ENCODE results near the gene PCIF1.
A peak's percentile ranks its signal among the peaks of the same experiment; 100 is the strongest.
"Not testable (repeated sequence)": the region's sequence is repeated elsewhere in the genome, so short reads cannot be mapped to it uniquely, and the experiment has no call there.

The PCIF1 gene

DNA sequence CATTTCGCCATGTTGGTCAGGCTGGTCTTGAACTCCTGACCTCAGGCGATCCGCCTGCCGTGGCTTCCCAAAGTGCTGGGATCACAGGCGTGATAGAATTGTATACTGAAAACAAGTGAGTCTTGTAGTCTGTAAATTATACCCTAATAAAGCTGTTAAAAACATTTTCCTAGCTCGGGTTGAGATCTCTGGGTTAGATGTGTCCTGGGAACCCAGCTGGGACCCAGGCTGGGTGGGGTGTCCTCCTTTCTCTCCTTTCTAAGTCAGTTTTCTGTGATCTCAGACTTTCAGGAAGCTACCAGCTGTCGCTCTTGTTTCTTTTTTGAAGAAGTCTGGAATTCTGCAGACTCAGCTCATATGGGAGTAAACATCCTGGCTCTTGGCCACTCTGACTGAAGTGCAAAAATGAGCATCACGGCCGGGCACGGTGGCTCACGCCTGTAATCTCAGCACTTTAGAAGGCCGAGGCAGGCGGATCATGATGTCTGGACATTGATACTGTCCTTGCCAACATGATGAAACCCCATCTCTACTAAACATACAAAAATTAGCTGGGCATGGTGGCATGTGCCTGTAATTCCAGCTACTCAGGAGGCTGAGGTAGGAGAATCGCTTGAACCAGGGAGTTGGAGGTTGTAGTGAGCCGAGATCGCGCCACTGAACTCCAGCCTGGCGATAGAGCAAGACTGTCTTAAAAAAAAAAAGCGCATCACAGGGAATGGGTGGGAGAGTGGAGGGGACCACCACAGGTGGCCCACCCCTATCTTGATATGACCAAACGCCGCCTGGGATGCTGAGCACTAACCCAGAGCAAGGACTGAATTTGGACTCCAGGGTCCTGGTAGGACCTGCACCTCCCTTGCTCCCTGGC is 9.9 kb upstream of the PCIF1 start:
- DNase-seq: no peak

DNA sequence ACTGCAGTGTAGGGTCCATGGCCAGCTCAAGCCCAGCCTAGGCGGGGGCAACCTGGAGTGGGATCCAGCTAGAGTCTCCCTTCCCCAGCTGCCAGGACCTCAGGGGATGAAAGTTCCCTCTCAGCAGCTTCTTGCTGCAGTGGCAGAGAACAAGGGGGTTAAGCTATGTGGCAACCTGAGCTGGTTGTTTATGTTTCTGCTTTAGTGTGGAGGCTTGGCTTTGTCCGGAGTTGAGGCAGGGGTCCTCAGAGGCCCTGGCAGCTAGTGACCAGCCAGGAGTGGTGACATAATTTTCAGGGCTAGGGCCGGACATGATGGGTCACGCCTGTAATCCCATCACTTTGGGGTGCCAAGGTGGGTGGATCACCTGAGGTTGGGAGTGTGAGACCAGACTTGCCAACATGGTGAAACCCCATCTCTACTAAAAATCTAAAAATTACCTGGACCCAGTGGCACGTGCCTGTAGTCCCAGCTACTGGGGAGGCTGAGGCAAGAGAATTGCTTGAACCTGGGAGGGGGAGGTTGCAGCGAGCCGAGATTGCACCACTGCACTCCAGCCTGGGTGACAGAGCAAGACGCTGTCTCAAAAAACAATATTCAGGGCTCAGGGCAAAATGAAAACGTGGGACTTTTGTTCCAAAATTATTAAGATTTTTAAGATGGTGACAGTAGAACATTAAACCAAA is 8.5 kb upstream of the PCIF1 start:
- DNase-seq: no peak

DNA sequence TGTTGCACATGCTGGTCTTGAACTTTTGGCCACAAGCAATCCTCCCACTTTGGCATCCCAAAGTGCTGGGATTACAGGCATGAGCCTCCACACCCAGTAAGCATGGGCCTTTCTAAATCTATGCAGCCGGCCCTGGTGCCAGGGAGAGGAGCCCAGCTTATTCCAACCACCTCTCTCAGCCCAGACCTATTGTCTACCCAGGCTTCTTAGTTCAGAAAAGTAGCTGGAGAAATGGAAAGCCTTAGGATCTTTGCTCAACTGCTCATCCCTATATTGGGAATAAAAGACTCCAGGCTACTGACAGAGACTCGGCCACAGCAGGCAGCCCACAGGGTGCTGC is 7.8 kb upstream of the PCIF1 start:
- no peak for DNase-seq

DNA sequence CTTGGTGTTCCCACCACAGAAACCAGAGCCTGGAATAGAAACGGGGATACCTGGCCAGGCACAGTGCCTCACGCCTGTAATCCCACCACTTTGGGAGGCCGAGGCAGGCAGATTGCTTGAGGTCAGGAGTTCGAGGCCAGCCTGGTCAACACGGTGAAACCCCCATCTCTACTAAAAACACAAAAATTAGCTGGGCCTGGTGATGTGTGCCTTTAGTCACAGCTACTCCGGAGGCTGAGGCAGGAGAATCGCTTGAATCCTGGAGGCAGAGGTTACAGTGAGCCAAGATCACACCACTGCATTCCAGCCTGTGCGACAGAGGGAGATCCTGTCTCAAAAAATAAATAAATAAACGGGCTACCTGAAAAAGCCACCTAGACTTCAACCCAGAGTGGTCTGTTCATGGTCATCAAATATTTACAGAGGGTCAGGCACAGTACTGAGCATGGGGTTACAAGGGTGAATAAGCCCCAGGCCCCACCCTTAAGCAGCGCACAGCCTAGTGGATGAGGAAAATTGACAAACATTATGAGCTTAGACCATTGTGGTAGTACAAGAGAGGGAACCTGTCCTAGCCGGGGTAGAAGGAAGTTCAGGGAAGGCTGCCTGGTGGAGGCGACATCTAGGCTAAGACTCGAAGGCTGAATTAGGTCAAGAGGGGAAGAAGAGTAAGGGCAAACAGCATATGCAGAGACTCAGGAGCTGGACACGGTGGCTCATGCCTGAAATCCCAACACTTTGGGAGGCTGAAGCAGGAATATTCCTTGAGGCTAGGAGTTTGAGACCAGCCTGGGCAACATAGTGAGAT is 7.2 kb upstream of the PCIF1 start:
- DNase-seq: no peak

DNA sequence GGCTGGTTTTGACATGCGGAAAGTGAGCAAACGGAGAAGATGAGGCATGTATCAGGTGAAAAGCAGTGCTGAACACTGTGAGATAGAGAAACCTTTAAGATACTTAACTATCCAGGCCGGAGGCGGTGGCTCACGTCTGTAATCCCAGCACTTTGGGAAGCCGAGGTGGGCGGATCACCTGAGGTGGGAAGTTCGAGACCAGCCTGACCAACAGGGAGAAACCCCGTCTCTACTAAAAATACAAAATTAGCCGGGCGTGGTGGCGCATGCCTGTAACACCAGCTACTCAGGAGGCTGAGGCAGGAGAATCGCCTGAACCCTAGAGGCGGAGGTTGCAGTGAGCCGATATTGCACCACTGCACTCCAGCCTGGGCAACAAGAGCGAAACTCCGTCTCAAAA is 2.8 kb upstream of the PCIF1 start:
- DNase-seq: not testable (repeated sequence)

DNA sequence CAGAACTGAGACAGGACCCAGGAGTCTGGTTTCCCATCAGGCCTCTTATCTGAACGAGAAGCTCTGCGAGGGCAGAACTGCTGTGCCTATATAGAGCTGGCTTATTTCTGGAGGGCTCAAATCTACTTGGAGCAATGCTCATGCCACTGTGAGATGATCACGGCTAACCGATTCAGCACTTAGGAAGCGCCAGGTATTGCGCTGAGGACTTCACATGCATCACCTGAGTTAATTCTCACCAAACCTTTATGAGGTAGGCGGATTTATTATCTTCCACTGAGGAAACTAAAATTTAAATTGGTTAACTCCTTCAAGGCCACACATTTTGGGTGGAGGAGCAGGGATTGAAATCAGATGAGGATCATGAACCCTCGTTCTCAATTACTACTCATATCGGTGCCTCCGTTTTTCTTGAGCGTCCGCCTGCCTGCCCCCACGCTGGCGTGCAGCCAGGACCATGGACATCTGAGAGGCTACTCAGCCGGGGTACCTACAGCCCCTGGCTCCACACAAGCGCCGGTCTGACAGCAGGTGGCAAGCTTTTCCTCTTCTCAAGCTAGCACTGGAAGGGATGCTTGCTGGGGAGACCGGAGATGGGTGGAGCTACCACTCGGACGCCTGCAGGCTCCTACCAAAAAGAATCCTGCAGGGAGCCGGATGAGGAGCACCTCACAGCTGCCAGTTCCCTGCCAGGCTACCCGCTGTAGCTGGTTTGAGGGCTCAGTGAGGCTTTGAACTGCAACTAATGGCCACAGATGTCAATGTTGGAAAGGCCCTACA is 1.0 kb upstream of the PCIF1 start:
- DNase-seq: peak; percentile 63

DNA sequence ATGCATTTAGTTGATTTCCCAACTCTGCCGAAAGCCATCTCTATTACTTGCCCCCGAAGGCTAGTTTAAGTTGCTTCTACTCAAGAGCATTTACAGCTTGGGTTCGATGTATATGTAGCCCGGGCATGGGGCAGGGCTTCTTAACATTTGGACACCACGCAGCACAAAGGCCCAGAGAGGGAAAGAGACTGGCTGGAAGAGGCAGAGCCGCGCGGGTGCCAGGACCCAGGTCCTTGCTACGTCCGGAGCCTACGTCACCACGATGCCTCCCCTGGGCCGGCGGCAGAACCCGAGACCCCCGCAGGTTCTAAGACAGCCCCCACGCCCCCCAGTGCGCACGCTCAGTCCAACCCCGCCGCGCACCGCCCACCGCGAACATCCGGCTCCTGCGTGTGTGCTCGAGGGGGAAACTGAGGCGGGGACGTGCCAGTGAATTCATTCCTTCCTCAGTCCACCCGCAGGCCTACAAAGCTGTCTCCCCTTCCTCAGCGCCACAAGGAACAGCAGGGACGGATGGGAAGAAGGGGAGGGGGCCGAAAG is 367 bp upstream of the PCIF1 start:
- DNase-seq: peak; percentile 37

DNA sequence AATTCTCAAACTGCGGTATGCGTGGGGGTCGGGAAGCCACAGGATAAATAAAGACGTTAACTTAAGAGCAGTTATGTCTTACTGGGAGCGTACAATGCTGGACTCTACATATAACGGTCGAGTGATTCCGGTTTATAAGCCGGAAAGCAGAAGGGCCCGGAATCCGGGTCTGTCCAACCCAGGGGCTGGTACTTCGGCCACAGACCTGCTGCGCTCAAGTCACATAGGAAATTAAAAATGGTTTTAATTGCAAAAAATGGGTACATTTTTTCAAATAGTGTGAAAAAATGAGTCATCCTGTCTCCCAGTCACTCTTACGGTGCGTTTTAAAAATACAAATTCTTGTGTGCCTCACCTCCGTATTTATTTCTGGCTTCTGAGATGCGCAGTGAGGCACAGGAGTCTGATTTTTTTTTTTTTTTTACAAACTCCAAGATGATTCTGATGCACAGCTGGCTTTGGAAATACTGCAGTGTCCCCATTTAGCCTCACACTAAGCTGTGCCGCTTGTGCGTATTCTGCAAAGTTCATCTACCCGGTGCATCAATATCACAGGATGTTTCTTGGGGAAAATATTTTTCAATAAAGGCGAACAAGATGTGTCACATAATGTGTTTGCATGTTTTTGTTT is 1.0 kb downstream of the PCIF1 start:
- no peak for DNase-seq

DNA sequence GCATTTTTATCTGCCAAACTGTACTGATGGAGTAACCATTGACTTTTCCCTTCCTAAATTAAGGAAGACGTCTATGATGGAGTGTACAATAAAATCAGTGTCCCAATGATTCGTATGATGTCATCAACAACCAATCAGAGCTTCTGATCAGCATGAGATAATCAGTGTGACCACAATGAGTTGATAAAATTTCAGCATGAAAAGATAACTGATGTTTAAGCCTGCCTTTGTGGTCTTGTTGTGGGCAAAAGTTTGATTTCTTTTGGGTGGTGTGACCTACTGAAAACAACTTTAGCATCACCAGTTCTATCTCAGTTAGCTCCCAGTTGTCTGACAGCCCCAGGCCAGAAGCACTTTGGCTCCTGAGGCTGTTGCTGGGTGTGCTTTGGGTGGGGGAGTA is 3.3 kb downstream of the PCIF1 start:
- no peak for DNase-seq

DNA sequence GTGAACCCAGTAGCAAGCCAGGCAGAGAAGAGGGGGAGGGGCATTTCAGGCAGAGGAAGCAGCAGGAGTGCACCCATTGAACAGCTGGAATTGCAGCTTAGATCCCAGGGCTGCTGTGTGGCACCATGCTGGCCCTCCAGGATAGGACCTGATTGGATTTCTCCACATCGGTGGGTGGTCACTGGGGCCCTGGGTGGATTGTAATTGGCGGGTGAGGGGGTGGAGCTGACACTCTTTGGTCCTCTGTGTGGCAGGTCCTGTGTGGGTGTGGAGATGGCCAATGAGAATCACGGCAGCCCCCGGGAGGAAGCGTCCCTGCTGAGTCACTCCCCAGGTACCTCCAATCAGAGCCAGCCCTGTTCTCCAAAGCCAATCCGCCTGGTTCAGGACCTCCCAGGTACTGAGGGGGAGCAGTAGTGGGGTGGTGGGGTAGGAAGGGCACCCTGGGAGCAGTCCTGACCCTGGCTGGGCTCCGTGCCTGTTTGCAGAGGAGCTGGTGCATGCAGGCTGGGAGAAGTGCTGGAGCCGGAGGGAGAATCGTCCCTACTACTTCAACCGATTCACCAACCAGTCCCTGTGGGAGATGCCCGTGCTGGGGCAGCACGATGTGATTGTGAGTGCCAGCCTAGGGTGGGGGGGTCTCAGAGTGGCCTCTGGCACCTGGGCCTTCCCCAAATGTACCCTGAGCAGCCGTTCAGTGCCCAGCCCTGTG is 4.4 kb downstream of the PCIF1 start:
- no peak for DNase-seq

DNA sequence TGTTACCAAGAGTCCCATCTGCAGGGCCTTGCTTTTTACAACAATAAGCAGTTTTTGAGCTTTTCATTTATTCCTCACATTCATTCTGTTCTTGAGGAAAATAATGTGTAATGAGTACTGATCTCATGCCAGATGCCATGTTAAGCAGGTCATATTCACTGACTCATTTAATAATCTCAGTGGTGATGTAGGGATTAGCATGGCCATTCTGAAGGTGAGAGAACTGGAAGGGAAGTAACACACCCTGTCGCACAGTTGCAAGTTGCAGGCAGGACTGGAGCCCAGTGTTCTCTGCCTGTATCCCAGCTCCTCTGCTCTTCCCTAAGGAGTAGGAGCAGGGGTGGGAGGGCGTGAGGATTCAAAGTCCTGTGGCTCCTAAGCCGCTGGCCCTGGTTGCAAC is 5.6 kb downstream of the PCIF1 start:
- no peak for DNase-seq

DNA sequence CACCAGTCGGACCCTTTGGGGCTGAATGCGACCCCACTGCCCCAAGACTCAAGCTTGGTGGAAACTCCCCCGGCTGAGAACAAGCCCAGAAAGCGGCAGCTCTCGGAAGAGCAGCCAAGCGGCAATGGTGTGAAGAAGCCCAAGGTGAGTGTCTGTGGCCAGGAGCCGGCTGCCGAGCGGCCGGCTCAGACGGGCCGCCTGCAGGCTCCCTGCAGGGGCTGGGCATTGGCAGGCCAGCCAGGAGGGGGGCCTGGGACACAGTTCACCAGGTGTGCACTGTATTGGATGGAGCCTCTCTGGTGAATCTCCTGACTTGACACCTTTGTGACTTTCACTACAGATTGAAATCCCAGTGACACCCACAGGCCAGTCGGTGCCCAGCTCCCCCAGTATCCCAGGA is 6.0 kb downstream of the PCIF1 start:
- DNase-seq: no peak

DNA sequence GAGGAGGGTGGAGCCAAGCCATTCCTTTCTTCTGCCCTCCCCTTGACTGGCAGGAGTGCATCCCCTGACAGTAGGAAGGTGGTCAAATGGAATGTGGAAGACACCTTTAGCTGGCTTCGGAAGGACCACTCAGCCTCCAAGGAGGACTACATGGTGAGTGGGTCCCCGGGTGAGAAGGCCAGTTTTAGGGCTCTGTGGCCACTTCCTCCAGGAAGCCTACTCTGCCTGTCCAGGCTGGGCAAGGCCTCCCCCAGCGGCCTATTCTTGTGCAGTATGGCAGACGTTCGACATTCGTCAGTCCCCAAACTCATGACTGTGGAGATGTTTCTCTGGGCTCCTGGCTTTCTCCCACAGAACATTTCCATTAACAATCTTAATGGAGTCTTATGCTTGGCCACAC is 9.1 kb downstream of the PCIF1 start:
- DNase-seq: no peak

DNA sequence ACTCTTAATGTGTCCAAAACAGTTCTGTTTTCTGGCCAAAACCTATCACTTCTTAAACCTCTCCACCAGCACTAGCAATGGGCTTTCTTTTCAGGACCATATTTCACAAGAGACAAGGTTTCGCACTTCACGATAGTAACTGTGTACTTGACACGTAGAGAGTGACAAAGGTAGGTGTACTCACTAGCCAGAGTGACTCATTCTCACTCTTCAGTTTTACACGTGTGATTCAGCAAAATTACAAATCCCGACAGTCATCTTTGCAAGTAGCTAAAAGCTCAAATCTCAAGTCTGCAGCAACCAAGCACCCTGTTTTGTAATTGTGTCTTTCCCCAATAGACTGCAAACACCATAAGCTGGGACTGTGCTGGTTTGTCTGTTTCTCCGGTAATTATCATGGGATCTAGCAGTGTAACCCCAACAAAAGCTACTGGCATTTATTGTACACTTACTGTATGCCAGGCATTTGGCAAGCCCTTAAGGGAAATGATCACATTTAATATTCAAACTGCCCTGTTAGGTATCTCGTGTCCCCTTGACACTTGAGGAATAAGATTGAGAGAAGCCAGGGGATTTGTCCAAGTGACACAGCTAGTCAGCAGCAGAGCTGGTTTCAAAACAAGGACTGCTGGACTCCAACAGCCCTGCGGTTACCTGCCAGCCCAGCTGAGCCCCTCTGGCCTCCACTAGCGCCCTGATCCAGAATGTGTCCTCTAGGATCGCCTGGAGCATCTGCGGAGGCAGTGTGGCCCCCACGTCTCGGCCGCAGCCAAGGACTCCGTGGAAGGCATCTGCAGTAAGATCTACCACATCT is 9.9 kb downstream of the PCIF1 start:
- DNase-seq: no peak

DNA sequence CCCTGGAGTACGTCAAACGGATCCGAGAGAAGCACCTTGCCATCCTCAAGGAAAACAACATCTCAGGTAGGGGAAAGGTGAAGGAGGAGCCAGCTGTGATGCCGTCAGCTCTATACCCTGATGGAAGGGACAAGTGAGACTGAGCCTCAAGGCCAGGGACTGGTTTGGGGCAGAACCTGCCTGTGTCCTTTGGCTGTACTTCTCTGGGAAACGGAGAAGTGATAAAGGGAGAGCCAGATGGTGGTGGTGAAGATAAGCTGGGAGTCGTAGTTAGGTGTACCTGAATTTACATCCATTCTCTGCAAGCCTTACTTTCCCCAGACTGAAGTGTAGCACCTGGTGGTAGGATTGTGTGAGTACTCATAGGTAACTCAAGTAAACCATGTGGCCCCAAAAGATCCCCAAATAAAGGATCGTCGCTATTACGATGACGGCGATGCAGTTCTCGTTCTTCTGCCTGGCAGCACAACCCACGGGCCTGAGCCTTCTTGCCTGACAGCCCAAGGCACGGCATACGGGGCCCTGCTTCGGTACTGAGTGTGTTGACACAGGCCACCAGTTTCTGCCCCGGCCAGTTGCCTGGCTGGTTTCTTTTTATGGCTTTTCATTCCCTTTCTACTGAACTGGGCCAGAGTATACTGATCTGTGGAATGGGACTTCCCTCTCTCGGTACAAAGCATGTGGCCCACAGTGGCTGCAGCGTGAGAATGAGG is 10.6 kb downstream of the PCIF1 start:
- DNase-seq: no peak

DNA sequence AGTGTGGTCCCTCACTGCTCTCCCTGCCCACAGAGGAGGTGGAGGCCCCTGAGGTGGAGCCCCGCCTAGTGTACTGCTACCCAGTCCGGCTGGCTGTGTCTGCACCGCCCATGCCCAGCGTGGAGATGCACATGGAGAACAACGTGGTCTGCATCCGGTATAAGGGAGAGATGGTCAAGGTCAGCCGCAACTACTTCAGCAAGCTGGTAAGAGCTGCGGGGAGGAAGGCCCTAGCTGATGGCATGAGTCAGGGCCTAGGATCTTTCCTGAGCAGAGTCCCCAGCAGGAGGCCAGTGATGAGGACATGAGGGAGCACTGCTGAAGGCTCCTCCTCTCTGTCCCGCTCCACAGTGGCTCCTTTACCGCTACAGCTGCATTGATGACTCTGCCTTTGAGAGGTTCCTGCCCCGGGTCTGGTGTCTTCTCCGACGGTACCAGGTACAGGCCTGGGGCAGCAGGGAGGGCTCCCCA is 11.2 kb downstream of the PCIF1 start:
- DNase-seq: no peak

DNA sequence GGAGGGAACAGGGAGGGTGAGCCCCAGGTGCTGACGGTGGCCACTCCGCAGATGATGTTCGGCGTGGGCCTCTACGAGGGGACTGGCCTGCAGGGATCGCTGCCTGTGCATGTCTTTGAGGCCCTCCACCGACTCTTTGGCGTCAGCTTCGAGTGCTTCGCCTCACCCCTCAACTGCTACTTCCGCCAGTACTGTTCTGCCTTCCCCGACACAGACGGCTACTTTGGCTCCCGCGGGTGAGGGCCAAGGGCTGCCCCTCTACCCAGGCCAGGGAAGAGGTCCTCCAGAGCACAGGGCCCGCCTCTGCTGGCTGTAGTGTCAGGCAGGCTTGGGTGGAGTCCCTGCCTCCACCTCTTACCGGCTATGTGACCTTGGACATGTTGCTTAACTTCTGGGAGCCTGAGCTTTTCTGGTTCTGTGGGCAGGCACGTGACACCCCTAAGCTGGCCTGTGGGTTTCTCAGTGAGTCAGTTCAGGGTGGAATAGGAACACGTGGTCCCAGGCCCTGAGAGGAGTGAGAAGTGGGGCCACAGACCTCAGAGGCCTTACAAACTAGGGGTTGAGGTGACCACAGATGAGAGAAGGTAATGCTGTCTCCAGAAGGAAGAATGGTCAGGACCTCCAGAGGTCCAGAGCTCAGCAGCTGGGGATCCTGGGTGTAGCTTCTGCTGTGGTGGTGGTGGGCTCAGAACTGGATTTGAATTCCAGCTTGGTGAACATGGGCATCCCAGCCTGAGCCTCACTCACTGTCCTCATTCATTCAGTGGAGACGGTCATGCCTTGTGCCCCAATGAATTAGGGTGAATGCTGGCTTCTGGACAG is 11.9 kb downstream of the PCIF1 start:
- no peak for DNase-seq

DNA sequence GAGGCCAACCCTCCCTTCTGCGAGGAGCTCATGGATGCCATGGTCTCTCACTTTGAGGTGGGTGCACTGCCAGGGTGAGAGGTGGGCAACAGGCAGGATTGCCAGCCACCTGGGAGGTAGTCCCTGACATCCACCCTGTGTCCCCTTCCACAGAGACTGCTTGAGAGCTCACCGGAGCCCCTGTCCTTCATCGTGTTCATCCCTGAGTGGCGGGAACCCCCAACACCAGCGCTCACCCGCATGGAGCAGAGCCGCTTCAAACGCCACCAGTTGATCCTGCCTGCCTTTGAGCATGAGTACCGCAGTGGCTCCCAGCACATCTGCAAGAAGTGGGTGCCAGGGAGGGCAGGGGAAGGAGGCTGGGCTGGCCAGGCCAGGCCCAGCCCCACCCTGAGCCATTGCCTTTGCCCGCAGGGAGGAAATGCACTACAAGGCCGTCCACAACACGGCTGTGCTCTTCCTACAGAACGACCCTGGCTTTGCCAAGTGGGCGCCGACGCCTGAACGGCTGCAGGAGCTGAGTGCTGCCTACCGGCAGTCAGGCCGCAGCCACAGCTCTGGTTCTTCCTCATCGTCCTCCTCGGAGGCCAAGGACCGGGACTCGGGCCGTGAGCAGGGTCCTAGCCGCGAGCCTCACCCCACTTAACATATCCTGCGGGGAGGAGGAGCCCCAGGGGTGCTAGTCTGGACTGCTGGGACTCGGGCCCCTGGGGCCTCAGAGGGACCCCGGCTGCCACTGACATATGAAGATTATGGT is 12.8 kb downstream of the PCIF1 start:
- no peak for DNase-seq

All from stimulated activated CD4-positive, alpha-beta T cell treated with anti-CD3 and anti-CD28 coated beads, Interleukin-1b, Interleukin-23, amount 100 ng/mL, for 48 hours (primary cell).